Upper lobe of right lung (tissue), 1 donor: ENCODE data around the gene VENTX. TPM values are rescaled to one million over a fixed set of nuclear protein-coding genes. Genes with fewer than 3 reads are reported as not detected.

Source experiments
- ATAC-seq: fragments of 200-7000 bp; cut with Tn5 transposase; one replicate; pipeline ENCODE4 v1.9.1; 2020; ENCODE audit warnings: mild to moderate bottlenecking, moderate library complexity
- DNase-seq: peaks from one replicate; pipeline ENCODE4 v3.0.0-alpha.2; 2020
- H3K27ac ChIP-seq: fragments of 200-600 bp; one replicate; pipeline ENCODE4 v1.8.0; 2022
- H3K27me3 ChIP-seq: fragments of 200-600 bp; one replicate; pipeline ENCODE4 v1.8.0; 2022; ENCODE audit warnings: mild to moderate bottlenecking
- H3K36me3 ChIP-seq: fragments of 200-600 bp; one replicate; pipeline ENCODE4 v1.8.0; 2022
- H3K4me1 ChIP-seq: fragments of 200-600 bp; one replicate; pipeline ENCODE4 v1.8.0; 2022
- H3K4me3 ChIP-seq: fragments of 200-600 bp; one replicate; pipeline ENCODE4 v1.8.0; 2022; ENCODE audit warnings: mild to moderate bottlenecking
- H3K9me3 ChIP-seq: fragments of 200-600 bp; one replicate; pipeline ENCODE4 v1.8.0; 2022
- intact Hi-C: fragments of 100-400 bp; cut with DNase I; formaldehyde crosslinking; loops from one replicate; pipeline ENCODE4 v1.11.0; 2022
- total RNA-seq: library from RNA; stranded (reverse); fragmentation: NEBNext Ultra II Directional; extraction: Animal tissue kit (Norgen Biotek cat#: 25700); gene quantifications from one replicate; pipeline ENCODE4 v1.2.1, GENCODE V29; 2021
- TF ChIP-seq, protein P1 (sequence below): fragments of 200-600 bp; IDR thresholded peaks from one replicate; pipeline ENCODE4 v1.8.0; 2022; ENCODE audit warnings: antibody characterized with exemption
- donor health status: DM: no; HTN: yes; CAD: no; lungs with severe emphysema.

The VENTX gene
- total RNA-seq, 1 donor from 2014 or later = 3.4 TPM

DNA sequence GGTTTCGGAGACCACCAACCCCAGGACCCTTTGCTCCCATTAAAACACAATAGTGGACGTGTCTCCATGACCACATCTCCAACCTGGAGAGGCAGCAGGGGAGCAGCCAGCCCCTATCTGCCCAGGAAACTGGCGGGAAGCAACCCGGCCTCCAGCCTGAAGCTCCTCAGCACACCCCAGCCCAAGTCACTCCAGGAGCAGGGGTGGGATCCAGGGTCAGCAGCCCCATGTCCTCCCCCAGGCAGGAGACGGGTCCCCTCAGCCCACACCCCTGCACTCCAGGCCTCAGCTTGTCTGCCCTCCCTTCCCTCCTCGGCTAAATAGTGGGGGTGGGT is 38.4 kb downstream of the VENTX start:
- intact Hi-C loops = no loop called here
- DNase-seq = no peak
- H3K27me3 ChIP-seq = peaks cover 7% of the 10 kb centered on the region
- peak overlapping the region; percentile 45 for H3K4me3 ChIP-seq
- no peaks in the 10 kb centered on the region for H3K9me3 ChIP-seq
- TF ChIP-seq, protein P1, sequence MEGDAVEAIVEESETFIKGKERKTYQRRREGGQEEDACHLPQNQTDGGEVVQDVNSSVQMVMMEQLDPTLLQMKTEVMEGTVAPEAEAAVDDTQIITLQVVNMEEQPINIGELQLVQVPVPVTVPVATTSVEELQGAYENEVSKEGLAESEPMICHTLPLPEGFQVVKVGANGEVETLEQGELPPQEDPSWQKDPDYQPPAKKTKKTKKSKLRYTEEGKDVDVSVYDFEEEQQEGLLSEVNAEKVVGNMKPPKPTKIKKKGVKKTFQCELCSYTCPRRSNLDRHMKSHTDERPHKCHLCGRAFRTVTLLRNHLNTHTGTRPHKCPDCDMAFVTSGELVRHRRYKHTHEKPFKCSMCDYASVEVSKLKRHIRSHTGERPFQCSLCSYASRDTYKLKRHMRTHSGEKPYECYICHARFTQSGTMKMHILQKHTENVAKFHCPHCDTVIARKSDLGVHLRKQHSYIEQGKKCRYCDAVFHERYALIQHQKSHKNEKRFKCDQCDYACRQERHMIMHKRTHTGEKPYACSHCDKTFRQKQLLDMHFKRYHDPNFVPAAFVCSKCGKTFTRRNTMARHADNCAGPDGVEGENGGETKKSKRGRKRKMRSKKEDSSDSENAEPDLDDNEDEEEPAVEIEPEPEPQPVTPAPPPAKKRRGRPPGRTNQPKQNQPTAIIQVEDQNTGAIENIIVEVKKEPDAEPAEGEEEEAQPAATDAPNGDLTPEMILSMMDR = no peak
- no peak for ATAC-seq
- peak overlapping the region; percentile 30 for H3K27ac ChIP-seq
- H3K36me3 ChIP-seq = peaks cover 10% of the 10 kb centered on the region
- H3K4me1 ChIP-seq = peaks cover 38% of the 10 kb centered on the region

DNA sequence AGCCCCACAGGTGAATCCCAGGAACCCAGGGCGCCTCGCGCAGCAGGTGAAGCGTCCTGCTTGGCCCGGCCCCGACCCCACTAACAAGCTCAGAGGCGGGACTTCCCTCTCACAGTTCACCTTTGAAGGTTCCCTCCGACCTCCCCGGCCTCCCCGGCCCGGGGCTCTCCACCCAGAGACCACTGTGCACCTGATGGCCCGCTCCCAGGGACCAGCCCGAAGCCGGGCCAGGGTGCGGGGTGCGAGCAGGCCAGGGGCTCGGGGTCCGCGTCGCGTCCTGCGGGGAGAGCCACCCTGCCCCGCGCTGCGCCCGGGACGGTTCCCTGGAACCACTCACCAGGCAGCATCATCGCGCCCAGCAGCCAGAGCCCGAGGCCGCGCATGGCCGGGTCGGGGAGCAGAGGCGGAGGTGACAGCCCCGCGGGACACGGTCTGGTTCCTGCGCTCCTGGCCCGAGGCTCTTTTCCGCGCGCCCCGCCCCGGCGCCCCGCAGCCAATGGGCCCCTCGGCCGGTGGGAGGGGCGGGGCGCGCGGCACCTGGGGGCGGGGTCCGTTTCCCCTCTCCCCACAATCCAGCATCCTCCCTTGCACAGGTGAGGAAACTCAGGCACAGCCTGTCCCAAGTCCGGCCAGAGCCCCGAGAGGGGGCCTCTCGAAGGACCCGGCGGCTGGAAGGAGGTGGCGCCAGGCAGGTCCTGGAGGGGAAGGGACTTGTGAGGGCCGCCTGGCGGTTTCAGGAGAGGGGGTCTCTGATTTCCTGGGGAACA is 39.0 kb downstream of the VENTX start, which contains the start of gene ADAM8:
TSS of gene ADAM8 (minus strand) at position 434 of the 767 bp plus-strand sequence. CDS start at position 383, 51 bp downstream.
- Histone ChIP-seq H3K9me3 (no peaks in the 10 kb centered on the region), H3K4me3 (peak within 1 kb of the TSS; percentile 45), H3K36me3 (peaks cover 15% of the 10 kb centered on the region), H3K4me1 (peaks cover 38% of the 10 kb centered on the region), H3K27ac (peak within 1 kb of the TSS; percentile 63), H3K27me3 (peaks cover 7% of the 10 kb centered on the region)
- ATAC-seq (peak; percentile 51), DNase-seq (peak; percentile 78)
- intact Hi-C loops = no loop called here
- TF ChIP-seq, protein P1 = no peak

DNA sequence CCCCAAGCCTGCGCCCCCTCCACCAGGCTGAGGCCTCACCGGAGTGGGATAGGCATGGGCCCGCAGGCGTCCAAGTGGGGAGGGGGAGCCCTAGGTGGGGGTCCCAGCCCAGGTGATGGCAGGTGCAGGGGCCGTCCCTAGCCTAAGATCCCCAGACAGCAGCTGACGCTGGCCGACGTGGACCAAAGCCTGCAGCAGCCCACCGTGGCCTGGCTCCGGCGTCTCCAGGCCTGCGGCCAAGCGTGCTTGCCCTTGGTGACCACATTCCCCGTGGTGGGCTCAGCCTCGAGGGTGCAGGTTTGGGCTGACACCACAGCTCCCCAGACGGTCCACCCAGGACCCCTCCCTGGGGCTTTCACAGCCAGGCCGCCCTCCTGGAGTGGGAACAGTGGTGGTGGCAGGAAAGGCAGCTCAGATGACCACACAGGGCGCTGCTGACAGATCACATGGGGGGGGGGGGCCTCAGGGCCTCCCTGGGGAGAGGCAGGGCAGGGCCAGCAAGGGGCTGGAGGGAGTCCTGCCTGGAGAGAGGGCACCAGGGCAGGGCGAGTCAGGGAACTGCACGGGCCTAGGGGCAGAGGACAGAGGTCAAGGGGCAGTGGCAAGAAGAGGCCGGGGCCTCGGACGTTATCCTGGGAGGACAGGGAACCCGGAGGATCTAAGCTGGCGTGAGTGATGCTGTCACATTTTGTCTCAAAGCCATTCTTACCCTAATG is 39.8 kb downstream of the VENTX start:
- H3K4me3 ChIP-seq = no peak overlapping the region
- peaks cover 38% of the 10 kb centered on the region for H3K4me1 ChIP-seq
- intact Hi-C loops = no loop called here
- TF ChIP-seq, protein P1 = no peak
- H3K27ac ChIP-seq = peak overlapping the region; percentile 63
- no peak for DNase-seq
- H3K9me3 ChIP-seq = no peaks in the 10 kb centered on the region
- no peak for ATAC-seq
- peaks cover 23% of the 10 kb centered on the region for H3K36me3 ChIP-seq
- H3K27me3 ChIP-seq = peaks cover 7% of the 10 kb centered on the region

DNA sequence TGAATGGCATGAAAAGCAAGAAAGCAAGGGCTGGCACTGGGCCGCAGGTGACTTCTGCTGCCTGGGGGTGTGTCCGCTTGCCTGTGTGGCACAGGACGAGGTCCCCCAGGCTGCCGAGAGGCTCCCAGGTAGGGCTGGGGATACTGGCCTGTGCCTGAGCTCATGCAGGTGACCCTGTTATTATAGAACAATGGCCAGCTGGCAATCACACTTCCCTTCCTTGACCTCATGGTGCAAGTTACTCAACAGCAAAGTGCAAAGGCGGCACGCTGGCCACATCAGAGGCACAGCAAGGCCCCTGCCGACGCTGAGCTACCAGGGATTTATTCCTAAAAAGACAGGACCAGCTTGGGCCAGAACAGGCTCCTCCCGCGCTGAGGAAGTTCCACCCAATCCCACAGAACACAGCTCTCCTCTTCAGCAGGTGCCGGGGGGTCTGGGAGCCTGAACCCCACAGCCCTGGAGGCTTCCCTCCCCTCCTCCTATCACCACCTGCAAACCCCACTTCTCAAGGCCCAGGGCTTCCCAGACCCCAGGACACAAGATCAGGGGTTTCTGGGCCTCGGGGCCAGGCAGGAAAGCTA is 40.4 kb downstream of the VENTX start:
- DNase-seq (no peak), ATAC-seq (no peak)
- Histone ChIP-seq H3K9me3 (no peaks in the 10 kb centered on the region), H3K27ac (peak overlapping the region; percentile 63), H3K4me1 (peaks cover 38% of the 10 kb centered on the region), H3K4me3 (no peak overlapping the region), H3K27me3 (peaks cover 7% of the 10 kb centered on the region), H3K36me3 (peaks cover 30% of the 10 kb centered on the region)
- intact Hi-C loops = no loop called here
- TF ChIP-seq, protein P1 = no peak

DNA sequence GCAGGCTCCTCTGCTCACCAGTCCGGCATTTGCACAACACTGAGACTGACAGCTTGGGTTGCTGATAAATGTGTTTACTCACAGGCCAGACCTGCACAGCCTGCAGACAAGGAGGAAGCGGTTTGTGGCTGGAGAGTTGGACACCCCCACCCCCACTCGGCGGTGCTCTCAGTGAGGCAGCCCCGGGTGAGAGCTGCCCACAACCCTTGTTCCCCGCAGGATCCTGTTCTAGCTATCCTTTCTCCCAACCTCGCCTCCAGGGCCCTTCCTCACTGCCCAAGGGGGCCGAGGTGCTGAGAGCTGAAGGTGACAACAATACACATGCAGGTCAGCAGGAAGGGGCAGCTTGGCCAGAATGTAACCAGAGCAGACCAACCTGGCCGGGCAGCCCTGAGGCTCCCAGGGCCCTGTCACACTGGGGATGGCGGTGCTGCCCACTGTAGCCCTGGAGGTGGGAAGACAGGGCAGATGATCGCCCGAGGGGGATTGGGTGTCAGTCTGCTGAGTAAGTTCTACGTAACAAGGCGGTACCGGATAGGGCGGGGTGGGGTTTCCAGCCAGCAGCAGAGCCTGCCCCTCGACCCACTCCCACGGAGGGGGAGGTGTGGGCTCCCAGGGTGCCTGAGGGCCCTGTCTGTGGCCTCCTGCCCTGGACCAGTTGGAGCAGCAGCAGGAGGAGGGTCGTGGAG is 41.1 kb downstream of the VENTX start:
- ATAC-seq = peak; percentile 60
- Histone ChIP-seq H3K4me3 (no peak overlapping the region), H3K36me3 (peaks cover 35% of the 10 kb centered on the region), H3K27me3 (peaks cover 7% of the 10 kb centered on the region), H3K9me3 (no peaks in the 10 kb centered on the region), H3K27ac (peak overlapping the region; percentile 63), H3K4me1 (peaks cover 38% of the 10 kb centered on the region)
- intact Hi-C loops = no loop called here
- DNase-seq = peak; percentile 78
- TF ChIP-seq, protein P1 = no peak
